HG02623 (cell line): ENCODE data around the gene RBM4B.

Source experiments
- ATAC-seq: cut with Tn5 transposase; IDR thresholded peaks from one replicate; pipeline ENCODE4 v1.9.1; 2021; ENCODE audit warnings: moderate library complexity; ENCODE audit not compliant: unreplicated experiment

The RBM4B gene

GRCh38 chr11:66616379-66617154 lies 61.1 kb downstream of the RBM4B start, which contains the start of gene RBM14:
Gene RBM14 (plus strand): TSS chr11:66616630. CDS start chr11:66616721, 91 bp downstream.
- ATAC-seq: peak; percentile 86
